HepG2 (cell line): ENCODE measurements around the gene MAPK14. TPM values are rescaled to one million over a fixed set of nuclear protein-coding genes. Genes with fewer than 3 reads are reported as not detected.
A peak's percentile ranks its signal among the peaks of the same experiment; 100 is the strongest.

Source experiments
- ARHGAP35 ChIP-seq: sonication (generic); formaldehyde crosslinking; IDR thresholded peaks from 2 replicates; pipeline ENCODE4 v1.9.0; 2022; ENCODE audit warnings: mild to moderate bottlenecking, inconsistent platforms, moderate library complexity, missing genetic modification reagents, borderline replicate concordance
- FOXJ3 ChIP-seq: sonication (generic); formaldehyde crosslinking; IDR thresholded peaks from 2 replicates; pipeline ENCODE4 v1.4.0; 2020; ENCODE audit warnings: missing genetic modification reagents, mild to moderate bottlenecking, borderline replicate concordance
- FOXK2 ChIP-seq: fragments of 450-650 bp; IDR thresholded peaks from 2 replicates; pipeline ENCODE4 v1.6.1; 2016
- HCFC1 ChIP-seq: fragments of 150-350 bp; IDR thresholded peaks from 2 replicates; pipeline ENCODE4 v1.6.1; 2014; ENCODE audit warnings: low read depth, low read length
- HNRNPLL ChIP-seq: fragments of 200-400 bp; formaldehyde crosslinking; IDR thresholded peaks from 2 replicates; pipeline ENCODE4 v1.6.1; 2017; ENCODE audit warnings: mild to moderate bottlenecking, low read depth, low read length; ENCODE audit not compliant: poor library complexity, severe bottlenecking
- KDM5A ChIP-seq: fragments of 200-600 bp; sonication (generic); IDR thresholded peaks from 2 replicates; pipeline ENCODE4 v1.7.0; 2018; ENCODE audit warnings: antibody characterized with exemption, mild to moderate bottlenecking, low read length, borderline replicate concordance
- MAFK ChIP-seq, 2 experiments: IDR thresholded peaks in 1 of 2; conservative IDR thresholded peaks in 1 of 2; 2 replicates each; pipeline ENCODE4 v1.6.1; 2011; ENCODE audit warnings: improper control_type of control experiment in 2 of 2, low read length in 2 of 2
- MYPOP ChIP-seq: sonication (generic); formaldehyde crosslinking; IDR thresholded peaks from 2 replicates; pipeline ENCODE4 v1.8.1; 2023; ENCODE audit warnings: mild to moderate bottlenecking, moderate library complexity, missing genetic modification reagents
- PAF1 ChIP-seq: IDR thresholded peaks from 2 replicates; pipeline ENCODE4 v1.6.1; 2016; ENCODE audit warnings: missing genetic modification reagents, missing compliant biosample characterization
- SMYD3 ChIP-seq: sonication (generic); formaldehyde crosslinking; IDR thresholded peaks from 2 replicates; pipeline ENCODE4 v1.8.1; 2023; ENCODE audit warnings: mild to moderate bottlenecking, missing genetic modification reagents
- TARDBP ChIP-seq: sonication (generic); formaldehyde crosslinking; IDR thresholded peaks from 2 replicates; pipeline ENCODE4 v1.8.0; 2022; ENCODE audit warnings: mild to moderate bottlenecking, missing genetic modification reagents
- THYN1 ChIP-seq: sonication (generic); formaldehyde crosslinking; IDR thresholded peaks from 2 replicates; pipeline ENCODE4 v1.8.1; 2023; ENCODE audit warnings: low read depth, mild to moderate bottlenecking, moderate library complexity, missing genetic modification reagents, borderline replicate concordance
- TP53 ChIP-seq: sonication (generic); formaldehyde crosslinking; conservative IDR thresholded peaks from 2 replicates; pipeline ENCODE4 v1.4.0; 2020; ENCODE audit warnings: missing genetic modification reagents
- ZMYM3 ChIP-seq: sonication (generic); formaldehyde crosslinking; IDR thresholded peaks from 2 replicates; pipeline ENCODE4 v1.5.1; 2020; ENCODE audit warnings: mild to moderate bottlenecking, missing genetic modification reagents
- ZNF280B ChIP-seq: sonication (generic); formaldehyde crosslinking; IDR thresholded peaks from 2 replicates; pipeline ENCODE4 v1.5.0; 2020; ENCODE audit warnings: missing genetic modification reagents, mild to moderate bottlenecking, borderline replicate concordance
- ZNF430 ChIP-seq: sonication (generic); formaldehyde crosslinking; IDR thresholded peaks from 2 replicates; pipeline ENCODE4 v1.9.0; 2021; ENCODE audit warnings: mild to moderate bottlenecking, missing genetic modification reagents
- ZNF605 ChIP-seq: sonication (generic); formaldehyde crosslinking; IDR thresholded peaks from 2 replicates; pipeline ENCODE4 v1.8.0; 2022; ENCODE audit warnings: mild to moderate bottlenecking, missing genetic modification reagents
- ZNF670 ChIP-seq: sonication (generic); formaldehyde crosslinking; IDR thresholded peaks from 2 replicates; pipeline ENCODE4 v1.8.0; 2022; ENCODE audit warnings: mild to moderate bottlenecking, missing genetic modification reagents, borderline replicate concordance
- ZNF713 ChIP-seq: sonication (generic); formaldehyde crosslinking; IDR thresholded peaks from 2 replicates; pipeline ENCODE4 v1.4.0; 2020; ENCODE audit warnings: mild to moderate bottlenecking, missing genetic modification reagents
- ZNF776 ChIP-seq: sonication (generic); formaldehyde crosslinking; IDR thresholded peaks from 2 replicates; pipeline ENCODE4 v1.4.0; 2020; ENCODE audit warnings: mild to moderate bottlenecking, missing genetic modification reagents
- polyA plus RNA-seq, 8 experiments: library from polyadenylated mRNA; depleted of rRNA in 3 of 8; stranded (reverse) in 7 of 8; unstranded in 1 of 8; fragments of >200 nt; fragmentation: Illumina TruSeq in 4 of 8; extraction: Trizol in 4 of 8; gene quantifications; 2 replicates each; pipeline versions ENCODE4 v1.2.1 to v1.2.3, GENCODE V29; 2011 to 2016; ENCODE audit warnings: low read depth in 4 of 8, missing spikeins in 1 of 8, mixed read lengths in 1 of 8; ENCODE audit not compliant: insufficient read depth in 1 of 8
- total RNA-seq, 5 experiments: library from RNA; depleted of rRNA; stranded (reverse); fragments of >200 nt; fragmentation: Illumina TruSeq; extraction: Trizol; gene quantifications; 2 replicates each; pipeline ENCODE4 v1.2.3, GENCODE V29; 2016; ENCODE audit warnings: low read depth in 1 of 5
- TF ChIP-seq, protein P1 (sequence below): IDR thresholded peaks from 2 replicates; pipeline ENCODE4 v1.6.1; 2016
- TF ChIP-seq, protein P2 (sequence below): sonication (generic); formaldehyde crosslinking; IDR thresholded peaks from 2 replicates; pipeline ENCODE4 v1.5.0; 2020; ENCODE audit warnings: missing genetic modification reagents, mild to moderate bottlenecking, borderline replicate concordance
- TF ChIP-seq, protein P3 (sequence below): sonication (generic); formaldehyde crosslinking; IDR thresholded peaks from 2 replicates; pipeline ENCODE4 v1.5.0; 2020; ENCODE audit warnings: mild to moderate bottlenecking, missing genetic modification reagents, borderline replicate concordance

Gene MAPK14
- total and polyA plus RNA-seq, 2 of the 13 experiments (the other 11 are each of a cell fraction or from before 2014, with no cell fraction given), result 66.3 to 67.3 TPM

GRCh38 chr6:36127462-36128016 is 99.9 kb downstream of the MAPK14 start (continued):
- TF ChIP-seq, protein P1, sequence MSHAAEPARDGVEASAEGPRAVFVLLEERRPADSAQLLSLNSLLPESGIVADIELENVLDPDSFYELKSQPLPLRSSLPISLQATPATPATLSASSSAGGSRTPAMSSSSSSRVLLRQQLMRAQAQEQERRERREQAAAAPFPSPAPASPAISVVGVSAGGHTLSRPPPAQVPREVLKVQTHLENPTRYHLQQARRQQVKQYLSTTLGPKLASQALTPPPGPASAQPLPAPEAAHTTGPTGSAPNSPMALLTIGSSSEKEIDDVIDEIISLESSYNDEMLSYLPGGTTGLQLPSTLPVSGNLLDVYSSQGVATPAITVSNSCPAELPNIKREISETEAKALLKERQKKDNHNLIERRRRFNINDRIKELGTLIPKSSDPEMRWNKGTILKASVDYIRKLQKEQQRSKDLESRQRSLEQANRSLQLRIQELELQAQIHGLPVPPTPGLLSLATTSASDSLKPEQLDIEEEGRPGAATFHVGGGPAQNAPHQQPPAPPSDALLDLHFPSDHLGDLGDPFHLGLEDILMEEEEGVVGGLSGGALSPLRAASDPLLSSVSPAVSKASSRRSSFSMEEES, result peak; percentile 70; the same call in 1 of the 2 replicates
- TF ChIP-seq TARDBP, result peak; percentile 54; the same call in 1 of the 2 replicates
- no peak for TF ChIP-seq FOXK2
- TF ChIP-seq KDM5A, result no peak
- TF ChIP-seq ZNF280B (CRISPR knock-in tag), result no peak
- TF ChIP-seq TP53 (CRISPR knock-in tag), result no peak
- no peak for TF ChIP-seq ZNF670 (CRISPR knock-in tag)
- TF ChIP-seq HNRNPLL, result no peak
- no peak for TF ChIP-seq FOXJ3 (CRISPR knock-in tag)
- TF ChIP-seq, protein P2, sequence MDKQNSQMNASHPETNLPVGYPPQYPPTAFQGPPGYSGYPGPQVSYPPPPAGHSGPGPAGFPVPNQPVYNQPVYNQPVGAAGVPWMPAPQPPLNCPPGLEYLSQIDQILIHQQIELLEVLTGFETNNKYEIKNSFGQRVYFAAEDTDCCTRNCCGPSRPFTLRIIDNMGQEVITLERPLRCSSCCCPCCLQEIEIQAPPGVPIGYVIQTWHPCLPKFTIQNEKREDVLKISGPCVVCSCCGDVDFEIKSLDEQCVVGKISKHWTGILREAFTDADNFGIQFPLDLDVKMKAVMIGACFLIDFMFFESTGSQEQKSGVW (CRISPR knock-in tag), result no peak
- TF ChIP-seq, protein P3, sequence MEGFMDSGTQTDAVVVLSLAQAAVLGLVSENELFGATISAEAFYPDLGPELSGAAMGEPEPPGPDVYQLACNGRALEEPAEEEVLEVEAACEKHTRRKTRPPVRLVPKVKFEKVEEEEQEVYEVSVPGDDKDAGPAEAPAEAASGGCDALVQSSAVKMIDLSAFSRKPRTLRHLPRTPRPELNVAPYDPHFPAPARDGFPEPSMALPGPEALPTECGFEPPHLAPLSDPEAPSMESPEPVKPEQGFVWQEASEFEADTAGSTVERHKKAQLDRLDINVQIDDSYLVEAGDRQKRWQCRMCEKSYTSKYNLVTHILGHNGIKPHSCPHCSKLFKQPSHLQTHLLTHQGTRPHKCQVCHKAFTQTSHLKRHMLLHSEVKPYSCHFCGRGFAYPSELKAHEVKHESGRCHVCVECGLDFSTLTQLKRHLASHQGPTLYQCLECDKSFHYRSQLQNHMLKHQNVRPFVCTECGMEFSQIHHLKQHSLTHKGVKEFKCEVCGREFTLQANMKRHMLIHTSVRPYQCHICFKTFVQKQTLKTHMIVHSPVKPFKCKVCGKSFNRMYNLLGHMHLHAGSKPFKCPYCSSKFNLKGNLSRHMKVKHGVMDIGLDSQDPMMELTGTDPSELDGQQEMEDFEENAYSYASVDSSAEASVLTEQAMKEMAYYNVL (CRISPR knock-in tag), result no peak
- TF ChIP-seq ZMYM3, result peak; percentile 62; the same call in 1 of the 2 replicates
- no peak for TF ChIP-seq THYN1
- TF ChIP-seq SMYD3 (CRISPR knock-in tag), result 0 out of 2 replicates have a peak, but pooled peaks have one; percentile 55
- TF ChIP-seq MYPOP (CRISPR knock-in tag), result no peak
- TF ChIP-seq MAFK (conservative IDR thresholded peaks at IDR 0.05 in 1 of 2, IDR thresholded peaks at IDR 0.05 in 1 of 2; ENCODE audit: low read length in 2 of 2), result peak; percentile 50 to 72
- TF ChIP-seq ZNF713 (CRISPR knock-in tag), result no peak
- no peak for TF ChIP-seq PAF1 (CRISPR knock-in tag)
- TF ChIP-seq ZNF605 (CRISPR knock-in tag), result peak; percentile 64; the same call in 1 of the 2 replicates
- no peak for TF ChIP-seq HCFC1
- TF ChIP-seq ARHGAP35 (CRISPR knock-in tag), result no peak
- no peak for TF ChIP-seq ZNF776
- TF ChIP-seq ZNF430, result no peak
